Measurements from ENCODE around the gene PLEKHO2. TPM values are rescaled to one million over a fixed set of nuclear protein-coding genes. Genes with fewer than 3 reads are reported as not detected.

The PLEKHO2 gene
- total RNA-seq, 1 experiment from 2014 or later: 2.0 TPM

- ChIA-PET POLR2A (interaction anchor here (0.6 kb wide), 1 partner anchor 180 kb away, joined by 3 read pairs; no protein-coding TSS in a partner anchor), CTCF (no interaction called here)
- no peak for DNase-seq (ENCODE audit: unreplicated experiment)
- intact Hi-C loops (cut with micrococcal nuclease): no loop called here
- no peaks in the 10 kb centered on the region for H3K27me3 Mint-ChIP-seq (ENCODE audit: insufficient read depth, unreplicated experiment)
- TF ChIP-seq CTCF (IDR thresholded peaks at IDR 0.05; ENCODE audit: unreplicated experiment): no peak
- H3K9me3 Mint-ChIP-seq (ENCODE audit: unreplicated experiment): no peaks in the 10 kb centered on the region
- BruUV-seq (replicated peaks): no TSS peak
- H3K4me1 Mint-ChIP-seq (ENCODE audit: insufficient read depth, unreplicated experiment): peaks cover 22% of the 10 kb centered on the region
- H3K27ac Mint-ChIP-seq (ENCODE audit: low read depth, unreplicated experiment): no peak overlapping the region
- no peak overlapping the region for H3K4me3 Mint-ChIP-seq (ENCODE audit: unreplicated experiment)
- H3K36me3 Mint-ChIP-seq (ENCODE audit: insufficient read depth, unreplicated experiment): no peaks in the 10 kb centered on the region
Observed at GRCh38 chr15:64854041-64854440, 12.3 kb downstream of the PLEKHO2 start.

- Mint-ChIP-seq H3K4me1 (ENCODE audit: insufficient read depth, unreplicated experiment) (peaks cover 22% of the 10 kb centered on the region), H3K9me3 (ENCODE audit: unreplicated experiment) (no peaks in the 10 kb centered on the region), H3K27me3 (ENCODE audit: insufficient read depth, unreplicated experiment) (no peaks in the 10 kb centered on the region), H3K27ac (ENCODE audit: low read depth, unreplicated experiment) (no peak overlapping the region), H3K36me3 (ENCODE audit: insufficient read depth, unreplicated experiment) (no peaks in the 10 kb centered on the region), H3K4me3 (ENCODE audit: unreplicated experiment) (no peak overlapping the region)
- ChIA-PET CTCF (no interaction called here), POLR2A (interaction anchor here (0.6 kb wide), 1 partner anchor 179 kb away, joined by 3 read pairs; no protein-coding TSS in a partner anchor)
- BruUV-seq (replicated peaks): no TSS peak
- no peak for DNase-seq (ENCODE audit: unreplicated experiment)
- intact Hi-C loops (cut with micrococcal nuclease): no loop called here
- no peak for TF ChIP-seq CTCF (IDR thresholded peaks at IDR 0.05; ENCODE audit: unreplicated experiment)
Observed at GRCh38 chr15:64854526-64854925, 12.8 kb downstream of the PLEKHO2 start.

- ChIA-PET POLR2A (interaction anchor here (0.6 kb wide), 1 partner anchor 12 kb away, joined by 3 read pairs; no protein-coding TSS in a partner anchor), CTCF (no interaction called here)
- intact Hi-C loops (cut with micrococcal nuclease): no loop called here
- no TSS peak for BruUV-seq (replicated peaks)
- Mint-ChIP-seq H3K27me3 (ENCODE audit: insufficient read depth, unreplicated experiment) (no peaks in the 10 kb centered on the region), H3K4me1 (ENCODE audit: insufficient read depth, unreplicated experiment) (peaks cover 21% of the 10 kb centered on the region), H3K27ac (ENCODE audit: low read depth, unreplicated experiment) (no peak overlapping the region), H3K36me3 (ENCODE audit: insufficient read depth, unreplicated experiment) (no peaks in the 10 kb centered on the region), H3K4me3 (ENCODE audit: unreplicated experiment) (no peak overlapping the region), H3K9me3 (ENCODE audit: unreplicated experiment) (no peaks in the 10 kb centered on the region)
- no peak for TF ChIP-seq CTCF (IDR thresholded peaks at IDR 0.05; ENCODE audit: unreplicated experiment)
- DNase-seq (ENCODE audit: unreplicated experiment): no peak
Observed at GRCh38 chr15:64855205-64855975, 13.7 kb downstream of the PLEKHO2 start.

GRCh38 chr15:64856429-64857145 lies 14.9 kb downstream of the PLEKHO2 start:
- Mint-ChIP-seq H3K4me3 (ENCODE audit: unreplicated experiment) (no peak overlapping the region), H3K36me3 (ENCODE audit: insufficient read depth, unreplicated experiment) (no peaks in the 10 kb centered on the region), H3K27me3 (ENCODE audit: insufficient read depth, unreplicated experiment) (no peaks in the 10 kb centered on the region), H3K27ac (ENCODE audit: low read depth, unreplicated experiment) (no peak overlapping the region), H3K9me3 (ENCODE audit: unreplicated experiment) (no peaks in the 10 kb centered on the region), H3K4me1 (ENCODE audit: insufficient read depth, unreplicated experiment) (peaks cover 11% of the 10 kb centered on the region)
- POLR2A ChIA-PET: no interaction called here
- CTCF ChIA-PET: no interaction called here
- no TSS peak for BruUV-seq (replicated peaks)
- intact Hi-C loops (cut with micrococcal nuclease): no loop called here
- no peak for DNase-seq (ENCODE audit: unreplicated experiment)
- TF ChIP-seq CTCF (IDR thresholded peaks at IDR 0.05; ENCODE audit: unreplicated experiment): no peak

All from MCF 10A (cell line).